HepG2 (cell line): ENCODE data around the gene CFAP210. TPM values are rescaled to one million over a fixed set of nuclear protein-coding genes. Genes with fewer than 3 reads are reported as not detected.
A peak's percentile ranks its signal among the peaks of the same experiment; 100 is the strongest.

ENCODE experiments used
- ARID2 ChIP-seq: sonication (generic); formaldehyde crosslinking; IDR thresholded peaks from 2 replicates; pipeline ENCODE4 v1.8.1; 2022; ENCODE audit warnings: mild to moderate bottlenecking, missing genetic modification reagents, borderline replicate concordance
- ATF7 ChIP-seq, 2 experiments: fragments of 450-650 bp in 1 of 2; sonication (generic) in 1 of 2; formaldehyde crosslinking in 1 of 2; IDR thresholded peaks; 2 replicates each; pipeline versions ENCODE4 v1.4.0 to v1.6.1; 2016 to 2020; ENCODE audit warnings: antibody characterized with exemption in 1 of 2, mild to moderate bottlenecking in 1 of 2, missing genetic modification reagents in 1 of 2
- DNMT3B ChIP-seq: conservative IDR thresholded peaks from 2 replicates; pipeline ENCODE4 v1.6.1; 2016; ENCODE audit warnings: missing biosample characterization, control low read depth
- ESRRA ChIP-seq: sonication (generic); formaldehyde crosslinking; IDR thresholded peaks from 2 replicates; pipeline ENCODE4 v1.5.1; 2020; ENCODE audit warnings: mild to moderate bottlenecking, low read depth, missing genetic modification reagents
- KDM4B ChIP-seq: sonication (generic); formaldehyde crosslinking; IDR thresholded peaks from 2 replicates; pipeline ENCODE4 v1.4.0; 2020; ENCODE audit warnings: missing genetic modification reagents
- KMT2B ChIP-seq: IDR thresholded peaks from 2 replicates; pipeline ENCODE4 v1.6.1; 2016; ENCODE audit warnings: missing genetic modification reagents, missing compliant biosample characterization
- MXI1 ChIP-seq: IDR thresholded peaks from 3 replicates; pipeline ENCODE4 v1.6.1; 2012; ENCODE audit warnings: low read depth, low read length, inconsistent platforms, borderline replicate concordance
- MYNN ChIP-seq: sonication (generic); formaldehyde crosslinking; IDR thresholded peaks from 2 replicates; pipeline ENCODE4 v1.4.0; 2020; ENCODE audit warnings: mild to moderate bottlenecking, low read depth, missing genetic modification reagents
- NONO ChIP-seq, 2 experiments: fragments of 450-650 bp in 1 of 2; sonication (generic) in 1 of 2; formaldehyde crosslinking in 1 of 2; IDR thresholded peaks in 1 of 2; conservative IDR thresholded peaks in 1 of 2; 2 replicates each; pipeline versions ENCODE4 v1.6.1 to v1.8.0; 2017 to 2022; ENCODE audit warnings: mild to moderate bottlenecking in 1 of 2, missing genetic modification reagents in 1 of 2, moderate library complexity in 1 of 2
- NR2F1 ChIP-seq, 2 experiments: fragments of 450-650 bp in 1 of 2; formaldehyde crosslinking in 1 of 2; IDR thresholded peaks; 2 replicates each; pipeline versions ENCODE4 v1.5.0 to v1.6.1; 2016 to 2020; ENCODE audit warnings: mild to moderate bottlenecking in 1 of 2, missing compliant biosample characterization in 1 of 2, missing genetic modification reagents in 1 of 2, moderate library complexity in 1 of 2
- ZMYM3 ChIP-seq: sonication (generic); formaldehyde crosslinking; IDR thresholded peaks from 2 replicates; pipeline ENCODE4 v1.5.1; 2020; ENCODE audit warnings: mild to moderate bottlenecking, missing genetic modification reagents
- ZNF350 ChIP-seq: sonication (generic); formaldehyde crosslinking; IDR thresholded peaks from 2 replicates; pipeline ENCODE4 v1.4.0; 2020; ENCODE audit warnings: mild to moderate bottlenecking, low read depth, missing genetic modification reagents, borderline replicate concordance
- ZNF749 ChIP-seq: sonication (generic); formaldehyde crosslinking; IDR thresholded peaks from 2 replicates; pipeline ENCODE4 v1.8.0; 2022; ENCODE audit warnings: mild to moderate bottlenecking, missing genetic modification reagents, moderate library complexity, borderline replicate concordance
- ZNF792 ChIP-seq: IDR thresholded peaks from 2 replicates; pipeline ENCODE4 v1.6.1; 2016
- polyA plus RNA-seq, 8 experiments: library from polyadenylated mRNA; depleted of rRNA in 3 of 8; stranded (reverse) in 7 of 8; unstranded in 1 of 8; fragments of >200 nt; fragmentation: Illumina TruSeq in 4 of 8; extraction: Trizol in 4 of 8; gene quantifications; 2 replicates each; pipeline versions ENCODE4 v1.2.1 to v1.2.3, GENCODE V29; 2011 to 2016; ENCODE audit warnings: low read depth in 4 of 8, missing spikeins in 1 of 8, mixed read lengths in 1 of 8; ENCODE audit not compliant: insufficient read depth in 1 of 8
- total RNA-seq, 5 experiments: library from RNA; depleted of rRNA; stranded (reverse); fragments of >200 nt; fragmentation: Illumina TruSeq; extraction: Trizol; gene quantifications; 2 replicates each; pipeline ENCODE4 v1.2.3, GENCODE V29; 2016; ENCODE audit warnings: low read depth in 1 of 5
- TF ChIP-seq, protein P1 (sequence below): sonication (generic); formaldehyde crosslinking; IDR thresholded peaks from 2 replicates; pipeline ENCODE4 v1.4.0; 2020; ENCODE audit warnings: missing genetic modification reagents
- TF ChIP-seq, protein P2 (sequence below): IDR thresholded peaks from 2 replicates; pipeline ENCODE4 v1.6.1; 2016; ENCODE audit warnings: missing biosample characterization, missing genetic modification reagents, low read depth
- TF ChIP-seq, protein P3 (sequence below): sonication (generic); formaldehyde crosslinking; IDR thresholded peaks from 2 replicates; pipeline ENCODE4 v1.4.0; 2020; ENCODE audit warnings: missing genetic modification reagents
- TF ChIP-seq, protein P4 (sequence below): sonication (generic); formaldehyde crosslinking; IDR thresholded peaks from 2 replicates; pipeline ENCODE4 v1.4.0; 2020; ENCODE audit warnings: mild to moderate bottlenecking, missing genetic modification reagents

Gene CFAP210
- total and polyA plus RNA-seq, 2 of the 13 experiments (the other 11 are each of a cell fraction or from before 2014, with no cell fraction given), result 0.18 TPM; not detected in 1

DNA sequence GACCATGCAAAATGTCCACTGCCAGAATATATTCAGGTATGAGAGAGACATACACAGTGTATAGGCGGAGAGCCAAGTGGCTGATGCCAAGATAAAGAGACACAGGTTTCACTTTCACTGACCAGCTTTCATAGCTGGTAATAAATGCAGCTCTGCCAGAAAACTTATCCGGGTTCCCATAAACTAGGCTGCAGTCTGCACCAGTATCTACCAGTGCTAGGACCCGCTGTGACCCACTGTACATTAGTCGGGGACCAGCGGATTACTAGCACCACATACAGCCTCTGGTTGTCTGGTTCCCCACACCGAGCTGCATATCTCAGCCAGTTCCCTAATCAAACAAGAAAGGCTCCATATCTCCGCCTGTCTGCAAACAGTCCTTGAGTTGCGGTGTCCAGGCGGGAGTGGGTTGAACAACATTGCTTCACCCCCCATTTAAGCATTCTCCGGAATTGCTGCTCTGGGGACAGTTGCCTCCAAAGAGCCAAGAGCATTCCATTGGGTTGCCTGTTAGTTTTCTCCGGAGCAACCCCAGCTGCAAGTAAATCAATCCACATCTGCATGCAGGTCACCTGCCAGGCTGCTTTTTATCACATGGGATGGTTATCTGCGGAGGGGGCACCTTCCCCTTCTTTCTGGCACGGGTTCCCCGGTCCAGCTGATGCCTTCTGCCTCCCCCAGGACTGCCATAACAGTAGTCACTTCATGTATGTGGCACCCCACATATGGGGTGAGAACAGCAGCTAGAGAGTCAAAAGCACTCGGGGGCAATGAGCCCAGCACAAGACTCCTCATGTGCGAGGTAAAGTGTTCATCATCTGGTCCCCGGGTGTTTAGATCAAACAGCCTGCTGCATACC lies 21.4 kb upstream of the CFAP210 start (continued):
- TF ChIP-seq MXI1 (no peak), NR2F1 (CRISPR knock-in tag; IDR thresholded peaks at IDR 0.05) (no peak), ATF7 (IDR thresholded peaks at IDR 0.05) (no peak), ATF7 (CRISPR knock-in tag; IDR thresholded peaks at IDR 0.05) (no peak), KDM4B (CRISPR knock-in tag) (no peak), NONO (IDR thresholded peaks at IDR 0.05) (no peak), NONO (CRISPR knock-in tag; conservative IDR thresholded peaks at IDR 0.05) (peak; percentile 87), MYNN (no peak; the same call in 1 of the 2 replicates), ZNF749 (CRISPR knock-in tag) (no peak), ZMYM3 (CRISPR knock-in tag) (0 out of 2 replicates have a peak, but pooled peaks have one; percentile 21), ESRRA (CRISPR knock-in tag) (peak; percentile 14; the same call in 1 of the 2 replicates), ZNF792 (CRISPR knock-in tag) (peak; percentile 98), ZNF350 (CRISPR knock-in tag) (peak; percentile 59; the same call in 1 of the 2 replicates), DNMT3B (no peak), ARID2 (CRISPR knock-in tag) (peak; percentile 31; the same call in 1 of the 2 replicates), KMT2B (CRISPR knock-in tag) (peak; percentile 64; the same call in 1 of the 2 replicates)
- TF ChIP-seq, protein P1, sequence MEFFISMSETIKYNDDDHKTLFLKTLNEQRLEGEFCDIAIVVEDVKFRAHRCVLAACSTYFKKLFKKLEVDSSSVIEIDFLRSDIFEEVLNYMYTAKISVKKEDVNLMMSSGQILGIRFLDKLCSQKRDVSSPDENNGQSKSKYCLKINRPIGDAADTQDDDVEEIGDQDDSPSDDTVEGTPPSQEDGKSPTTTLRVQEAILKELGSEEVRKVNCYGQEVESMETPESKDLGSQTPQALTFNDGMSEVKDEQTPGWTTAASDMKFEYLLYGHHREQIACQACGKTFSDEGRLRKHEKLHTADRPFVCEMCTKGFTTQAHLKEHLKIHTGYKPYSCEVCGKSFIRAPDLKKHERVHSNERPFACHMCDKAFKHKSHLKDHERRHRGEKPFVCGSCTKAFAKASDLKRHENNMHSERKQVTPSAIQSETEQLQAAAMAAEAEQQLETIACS, result no peak
- TF ChIP-seq, protein P2, sequence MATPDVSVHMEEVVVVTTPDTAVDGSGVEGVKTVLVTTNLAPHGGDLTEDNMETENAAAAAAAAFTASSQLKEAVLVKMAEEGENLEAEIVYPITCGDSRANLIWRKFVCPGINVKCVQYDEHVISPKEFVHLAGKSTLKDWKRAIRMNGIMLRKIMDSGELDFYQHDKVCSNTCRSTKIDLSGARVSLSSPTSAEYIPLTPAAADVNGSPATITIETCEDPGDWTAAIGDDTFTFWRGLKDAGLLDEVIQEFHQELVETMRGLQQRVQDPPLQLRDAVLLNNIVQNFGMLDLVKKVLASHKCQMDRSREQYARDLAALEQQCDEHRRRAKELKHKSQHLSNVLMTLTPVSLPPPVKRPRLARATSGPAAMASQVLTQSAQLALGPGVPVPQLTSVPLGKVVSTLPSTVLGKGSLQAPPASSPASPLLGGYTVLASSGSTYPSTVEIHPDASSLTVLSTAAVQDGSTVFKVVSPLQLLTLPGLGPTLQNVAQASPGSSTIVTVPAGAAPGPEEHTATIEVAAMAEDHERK, result no peak
- TF ChIP-seq, protein P3, sequence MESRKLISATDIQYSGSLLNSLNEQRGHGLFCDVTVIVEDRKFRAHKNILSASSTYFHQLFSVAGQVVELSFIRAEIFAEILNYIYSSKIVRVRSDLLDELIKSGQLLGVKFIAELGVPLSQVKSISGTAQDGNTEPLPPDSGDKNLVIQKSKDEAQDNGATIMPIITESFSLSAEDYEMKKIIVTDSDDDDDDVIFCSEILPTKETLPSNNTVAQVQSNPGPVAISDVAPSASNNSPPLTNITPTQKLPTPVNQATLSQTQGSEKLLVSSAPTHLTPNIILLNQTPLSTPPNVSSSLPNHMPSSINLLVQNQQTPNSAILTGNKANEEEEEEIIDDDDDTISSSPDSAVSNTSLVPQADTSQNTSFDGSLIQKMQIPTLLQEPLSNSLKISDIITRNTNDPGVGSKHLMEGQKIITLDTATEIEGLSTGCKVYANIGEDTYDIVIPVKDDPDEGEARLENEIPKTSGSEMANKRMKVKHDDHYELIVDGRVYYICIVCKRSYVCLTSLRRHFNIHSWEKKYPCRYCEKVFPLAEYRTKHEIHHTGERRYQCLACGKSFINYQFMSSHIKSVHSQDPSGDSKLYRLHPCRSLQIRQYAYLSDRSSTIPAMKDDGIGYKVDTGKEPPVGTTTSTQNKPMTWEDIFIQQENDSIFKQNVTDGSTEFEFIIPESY (CRISPR knock-in tag), result 0 out of 2 replicates have a peak, but pooled peaks have one; percentile 40
- TF ChIP-seq, protein P4, sequence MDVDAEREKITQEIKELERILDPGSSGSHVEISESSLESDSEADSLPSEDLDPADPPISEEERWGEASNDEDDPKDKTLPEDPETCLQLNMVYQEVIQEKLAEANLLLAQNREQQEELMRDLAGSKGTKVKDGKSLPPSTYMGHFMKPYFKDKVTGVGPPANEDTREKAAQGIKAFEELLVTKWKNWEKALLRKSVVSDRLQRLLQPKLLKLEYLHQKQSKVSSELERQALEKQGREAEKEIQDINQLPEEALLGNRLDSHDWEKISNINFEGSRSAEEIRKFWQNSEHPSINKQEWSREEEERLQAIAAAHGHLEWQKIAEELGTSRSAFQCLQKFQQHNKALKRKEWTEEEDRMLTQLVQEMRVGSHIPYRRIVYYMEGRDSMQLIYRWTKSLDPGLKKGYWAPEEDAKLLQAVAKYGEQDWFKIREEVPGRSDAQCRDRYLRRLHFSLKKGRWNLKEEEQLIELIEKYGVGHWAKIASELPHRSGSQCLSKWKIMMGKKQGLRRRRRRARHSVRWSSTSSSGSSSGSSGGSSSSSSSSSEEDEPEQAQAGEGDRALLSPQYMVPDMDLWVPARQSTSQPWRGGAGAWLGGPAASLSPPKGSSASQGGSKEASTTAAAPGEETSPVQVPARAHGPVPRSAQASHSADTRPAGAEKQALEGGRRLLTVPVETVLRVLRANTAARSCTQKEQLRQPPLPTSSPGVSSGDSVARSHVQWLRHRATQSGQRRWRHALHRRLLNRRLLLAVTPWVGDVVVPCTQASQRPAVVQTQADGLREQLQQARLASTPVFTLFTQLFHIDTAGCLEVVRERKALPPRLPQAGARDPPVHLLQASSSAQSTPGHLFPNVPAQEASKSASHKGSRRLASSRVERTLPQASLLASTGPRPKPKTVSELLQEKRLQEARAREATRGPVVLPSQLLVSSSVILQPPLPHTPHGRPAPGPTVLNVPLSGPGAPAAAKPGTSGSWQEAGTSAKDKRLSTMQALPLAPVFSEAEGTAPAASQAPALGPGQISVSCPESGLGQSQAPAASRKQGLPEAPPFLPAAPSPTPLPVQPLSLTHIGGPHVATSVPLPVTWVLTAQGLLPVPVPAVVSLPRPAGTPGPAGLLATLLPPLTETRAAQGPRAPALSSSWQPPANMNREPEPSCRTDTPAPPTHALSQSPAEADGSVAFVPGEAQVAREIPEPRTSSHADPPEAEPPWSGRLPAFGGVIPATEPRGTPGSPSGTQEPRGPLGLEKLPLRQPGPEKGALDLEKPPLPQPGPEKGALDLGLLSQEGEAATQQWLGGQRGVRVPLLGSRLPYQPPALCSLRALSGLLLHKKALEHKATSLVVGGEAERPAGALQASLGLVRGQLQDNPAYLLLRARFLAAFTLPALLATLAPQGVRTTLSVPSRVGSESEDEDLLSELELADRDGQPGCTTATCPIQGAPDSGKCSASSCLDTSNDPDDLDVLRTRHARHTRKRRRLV (CRISPR knock-in tag), result no peak
